B cell (primary cell): ENCODE results near the gene STK4. TPM values are rescaled to one million over a fixed set of nuclear protein-coding genes. Genes with fewer than 3 reads are reported as not detected.

Source experiments
- ATAC-seq: fragments of 200-7000 bp; cut with Tn5 transposase; one replicate; pipeline ENCODE4 v1.10.0; 2021; ENCODE audit warnings: low read depth, mild to moderate bottlenecking, moderate number of reproducible peaks, moderate library complexity
- CTCF ChIA-PET: fragments of 350-600 bp; sonication (Branson Sonifier 250); formaldehyde crosslinking; loops from one replicate; lab custom pipeline; 2021; ENCODE audit warnings: antibody characterized with exemption, inconsistent platforms; lab: Charles Lee
- POLR2A ChIA-PET: fragments of 350-600 bp; sonication (Branson Sonifier 250); formaldehyde crosslinking; loops from one replicate; lab custom pipeline; 2021; ENCODE audit warnings: antibody characterized with exemption; lab: Charles Lee
- DNase-seq: peaks from one replicate; pipeline ENCODE4 v3.0.0; 2013
- H2AFZ ChIP-seq: 2 replicates; pipeline ENCODE4 v1.6.1; 2012; ENCODE audit warnings: mild to moderate bottlenecking, low read depth, low read length; ENCODE audit not compliant: insufficient read depth, poor library complexity, severe bottlenecking
- H3K27ac ChIP-seq, 2 donors: 1 replicate in 1 of 2; 2 replicates in 1 of 2; pipeline ENCODE4 v1.5.1; 2012 to 2013; ENCODE audit warnings: low read length in 2 of 2, mild to moderate bottlenecking in 2 of 2, moderate library complexity in 1 of 2
- H3K27me3 ChIP-seq, 4 experiments: fragments of 200-600 bp in 1 of 4; sonication (generic) in 1 of 4; replicated peaks in 1 of 4; 1 replicate in 2 of 4; 2 replicates in 2 of 4; pipeline versions ENCODE4 v1.6.1 to v1.7.0; 2013 to 2016; ENCODE audit warnings: low read length in 3 of 4, mild to moderate bottlenecking in 2 of 4, mixed read lengths in 1 of 4, moderate library complexity in 1 of 4; ENCODE audit not compliant: insufficient read depth in 4 of 4, control insufficient read depth in 3 of 4; ENCODE audit errors: control extremely low read depth in 1 of 4
- H3K36me3 ChIP-seq, 2 experiments: replicated peaks in 1 of 2; 1 replicate in 1 of 2; 2 replicates in 1 of 2; pipeline versions ENCODE4 v1.6.1 to v1.7.1; 2013; ENCODE audit warnings: low read length in 1 of 2; ENCODE audit not compliant: insufficient read depth in 2 of 2, control insufficient read depth in 1 of 2; ENCODE audit errors: control extremely low read depth in 1 of 2, extremely low read depth in 1 of 2
- H3K4me1 ChIP-seq, 2 donors: fragments of 200-600 bp in 1 of 2; sonication (generic) in 1 of 2; 1 replicate in 1 of 2; 2 replicates in 1 of 2; pipeline versions ENCODE4 v1.5.1 to v1.6.1; 2013 to 2017; ENCODE audit warnings: low read length in 2 of 2; ENCODE audit not compliant: control insufficient read depth in 2 of 2, insufficient read depth in 2 of 2
- H3K4me2 ChIP-seq: replicated peaks from 2 replicates; pipeline ENCODE3; 2012; ENCODE audit warnings: mild to moderate bottlenecking, low read depth, low read length; ENCODE audit not compliant: poor library complexity, severe bottlenecking
- H3K4me3 ChIP-seq, 5 experiments: fragments of 200-600 bp in 1 of 5; sonication (generic) in 1 of 5; 1 replicate in 3 of 5; 2 replicates in 2 of 5; pipeline versions ENCODE4 v1.5.1 to v1.7.0; 2011 to 2016; ENCODE audit warnings: low read length in 4 of 5, mild to moderate bottlenecking in 4 of 5, low read depth in 2 of 5, control low read depth in 1 of 5, moderate library complexity in 1 of 5; ENCODE audit not compliant: insufficient read depth in 1 of 5; ENCODE audit errors: control extremely low read depth in 1 of 5, extremely low read depth in 1 of 5
- H3K79me2 ChIP-seq: fragments of 200-600 bp; sonication (generic); one replicate; pipeline ENCODE4 v1.6.0; 2016; ENCODE audit warnings: low read length; ENCODE audit not compliant: control insufficient read depth, insufficient read depth
- H3K9ac ChIP-seq: fragments of 200-600 bp; sonication (generic); 2 replicates; pipeline ENCODE4 v1.6.1; 2017; ENCODE audit warnings: mild to moderate bottlenecking, low read length, moderate library complexity
- H3K9me3 ChIP-seq, 3 donors: one replicate each; pipeline versions ENCODE4 v1.6.1 to v1.7.1; 2013; ENCODE audit warnings: low read length in 2 of 3; ENCODE audit not compliant: control insufficient read depth in 2 of 3, insufficient read depth in 1 of 3; ENCODE audit errors: control extremely low read depth in 1 of 3
- H4K20me1 ChIP-seq: 2 replicates; pipeline ENCODE4 v1.6.0; 2012; ENCODE audit warnings: mild to moderate bottlenecking, low read length; ENCODE audit not compliant: insufficient read depth, control insufficient read depth, poor library complexity, severe bottlenecking
- H3K27ac Mint-ChIP-seq: one replicate; pipeline ENCODE4 v1.8.0; 2021; ENCODE audit warnings: mixed read lengths
- H3K27me3 Mint-ChIP-seq: one replicate; pipeline ENCODE4 v1.8.0; 2021; ENCODE audit warnings: mixed read lengths
- H3K4me1 Mint-ChIP-seq: one replicate; pipeline ENCODE4 v1.8.0; 2021; ENCODE audit warnings: mixed read lengths
- H3K4me3 Mint-ChIP-seq: one replicate; pipeline ENCODE4 v1.8.0; 2021; ENCODE audit warnings: mixed read lengths
- H3K9me3 Mint-ChIP-seq: one replicate; pipeline ENCODE4 v1.8.0; 2022; ENCODE audit warnings: mixed read lengths; ENCODE audit not compliant: insufficient read depth
- EZH2 ChIP-seq: IDR thresholded peaks from 2 replicates; pipeline ENCODE4 v1.6.1; 2012; ENCODE audit warnings: borderline replicate concordance, low read depth, mild to moderate bottlenecking, moderate library complexity, low read length; ENCODE audit not compliant: insufficient read depth, poor library complexity, severe bottlenecking
- WGBS: methylation state at CpG from one replicate; pipeline ENCODE4 v1.1.5; 2013; ENCODE audit warnings: missing lambda C conversion rate; ENCODE audit not compliant: insufficient coverage; 5-methylcytosine and 5-hydroxymethylcytosine counted together
- intact Hi-C: fragments of 100-400 bp; cut with micrococcal nuclease; formaldehyde crosslinking; loops from one replicate; pipeline ENCODE4 v1.10.0; 2022
- polyA plus RNA-seq: library from polyadenylated mRNA; depleted of rRNA; stranded (reverse); fragments of >200 nt; gene quantifications from 2 replicates; pipeline ENCODE4 v1.2.3, GENCODE V29; 2012
- total RNA-seq, 2 donors: library from RNA; stranded (reverse); fragments of 120-200 nt in 1 of 2; gene quantifications; 1 replicate in 1 of 2; 2 replicates in 1 of 2; pipeline versions ENCODE4 v1.2.3 to v1.2.4, GENCODE V29; 2013 to 2022
- TF ChIP-seq, protein P1 (sequence below): fragments of 200-600 bp; IDR thresholded peaks from one replicate; pipeline ENCODE4 v1.8.0; 2022; ENCODE audit warnings: antibody characterized with exemption, mild to moderate bottlenecking

The STK4 gene
- total and polyA plus RNA-seq, 2 donors (not counting 1 experiment from before 2014, with no cell fraction given), result 38.9 to 324 TPM

DNA sequence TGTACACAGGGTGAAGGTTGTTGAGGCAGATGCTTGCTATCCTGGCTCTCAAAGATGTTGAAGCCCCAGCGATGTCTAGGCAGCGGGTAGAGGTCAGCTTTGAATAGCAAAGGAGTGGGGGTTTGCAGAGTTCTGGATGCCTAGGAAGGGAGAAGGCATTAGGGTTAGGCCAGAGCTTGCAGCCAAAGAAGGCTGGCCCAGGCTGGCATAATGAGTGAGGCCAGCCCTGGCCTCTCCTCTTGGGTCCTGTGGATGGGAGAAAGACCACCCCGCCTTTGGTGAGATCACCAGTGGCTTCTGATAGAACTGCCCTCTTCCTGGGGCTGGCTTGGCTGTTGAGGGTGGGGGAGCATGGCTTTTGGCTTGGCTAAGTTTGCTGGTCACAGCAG lies 149.1 kb downstream of the STK4 start:
- Histone ChIP-seq H3K9ac (no peak overlapping the region), H4K20me1 (no peaks in the 10 kb centered on the region), H3K9me3 (no peaks in the 10 kb centered on the region), H3K27ac (no peak overlapping the region), H3K4me3 (no peak overlapping the region), H2AFZ (no peak overlapping the region), H3K27me3 (peaks cover 0 to 4% (median 3%) of the 10 kb centered on the region in 4 experiments), H3K4me2 (no peak overlapping the region), H3K36me3 (no peaks in the 10 kb centered on the region), H3K4me1 (no peaks in the 10 kb centered on the region), H3K79me2 (no peaks in the 10 kb centered on the region)
- ChIA-PET POLR2A (no interaction called here), CTCF (interaction anchor here (1.8 to 1.9 kb wide), 2 partner anchors 20 to 72 kb away, joined by 5 to 10 read pairs; no protein-coding TSS in a partner anchor)
- H3K27ac Mint-ChIP-seq, result no peak overlapping the region
- H3K4me3 Mint-ChIP-seq, result no peak overlapping the region
- H3K27me3 Mint-ChIP-seq, result peaks cover 21% of the 10 kb centered on the region
- no peak for DNase-seq
- intact Hi-C loops, result no loop called here
- TF ChIP-seq, protein P1, sequence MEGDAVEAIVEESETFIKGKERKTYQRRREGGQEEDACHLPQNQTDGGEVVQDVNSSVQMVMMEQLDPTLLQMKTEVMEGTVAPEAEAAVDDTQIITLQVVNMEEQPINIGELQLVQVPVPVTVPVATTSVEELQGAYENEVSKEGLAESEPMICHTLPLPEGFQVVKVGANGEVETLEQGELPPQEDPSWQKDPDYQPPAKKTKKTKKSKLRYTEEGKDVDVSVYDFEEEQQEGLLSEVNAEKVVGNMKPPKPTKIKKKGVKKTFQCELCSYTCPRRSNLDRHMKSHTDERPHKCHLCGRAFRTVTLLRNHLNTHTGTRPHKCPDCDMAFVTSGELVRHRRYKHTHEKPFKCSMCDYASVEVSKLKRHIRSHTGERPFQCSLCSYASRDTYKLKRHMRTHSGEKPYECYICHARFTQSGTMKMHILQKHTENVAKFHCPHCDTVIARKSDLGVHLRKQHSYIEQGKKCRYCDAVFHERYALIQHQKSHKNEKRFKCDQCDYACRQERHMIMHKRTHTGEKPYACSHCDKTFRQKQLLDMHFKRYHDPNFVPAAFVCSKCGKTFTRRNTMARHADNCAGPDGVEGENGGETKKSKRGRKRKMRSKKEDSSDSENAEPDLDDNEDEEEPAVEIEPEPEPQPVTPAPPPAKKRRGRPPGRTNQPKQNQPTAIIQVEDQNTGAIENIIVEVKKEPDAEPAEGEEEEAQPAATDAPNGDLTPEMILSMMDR, result no peak
- TF ChIP-seq EZH2, result no peak
- H3K9me3 Mint-ChIP-seq, result no peaks in the 10 kb centered on the region
- H3K4me1 Mint-ChIP-seq, result no peaks in the 10 kb centered on the region
- WGBS, result 74% methylated on average over 2 of the region's 3 CpGs
- ATAC-seq, result no peak

DNA sequence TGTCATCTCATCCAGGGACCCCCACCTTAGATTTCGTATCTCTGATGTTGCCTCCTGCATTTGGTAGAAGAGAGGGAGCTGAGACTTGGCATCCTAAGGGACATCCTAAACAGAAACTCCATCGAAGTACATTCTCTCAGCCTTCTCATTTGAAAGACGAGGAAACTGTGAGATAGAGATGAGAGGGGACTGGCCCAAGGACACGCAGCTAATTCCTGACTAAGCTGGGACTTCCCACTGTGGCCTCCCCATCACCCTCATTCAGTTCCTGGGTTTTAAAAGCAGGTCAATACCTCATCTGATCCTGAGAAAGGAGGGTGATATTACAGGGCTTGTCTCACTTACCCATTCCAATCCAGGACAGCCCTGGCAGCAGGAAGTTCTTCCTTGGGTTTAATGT lies 149.5 kb downstream of the STK4 start:
- no peaks in the 10 kb centered on the region for H3K9me3 ChIP-seq
- peaks cover 0 to 4% (median 3%) of the 10 kb centered on the region in 4 experiments for H3K27me3 ChIP-seq
- no peak overlapping the region for H3K27ac ChIP-seq
- H4K20me1 ChIP-seq, result no peaks in the 10 kb centered on the region
- H3K36me3 ChIP-seq, result no peaks in the 10 kb centered on the region
- no peak overlapping the region for H3K4me2 ChIP-seq
- H3K9ac ChIP-seq, result no peak overlapping the region
- H3K4me1 ChIP-seq, result no peaks in the 10 kb centered on the region
- Mint-ChIP-seq H3K27ac (no peak overlapping the region), H3K9me3 (no peaks in the 10 kb centered on the region), H3K27me3 (peaks cover 22% of the 10 kb centered on the region), H3K4me3 (no peak overlapping the region), H3K4me1 (no peaks in the 10 kb centered on the region)
- CTCF ChIA-PET, result interaction anchor here (1.8 to 1.9 kb wide), 2 partner anchors 20 to 72 kb away, joined by 5 to 10 read pairs; no protein-coding TSS in a partner anchor
- no peak for DNase-seq
- 100% methylated on average over 1 of the region's 4 CpGs for WGBS
- H3K79me2 ChIP-seq, result no peaks in the 10 kb centered on the region
- TF ChIP-seq EZH2, result no peak
- TF ChIP-seq, protein P1, result no peak
- intact Hi-C loops, result no loop called here
- ATAC-seq, result no peak
- no peak overlapping the region for H3K4me3 ChIP-seq
- H2AFZ ChIP-seq, result no peak overlapping the region
- POLR2A ChIA-PET, result no interaction called here
